Measurements from ENCODE around the gene MIA2.

DNA sequence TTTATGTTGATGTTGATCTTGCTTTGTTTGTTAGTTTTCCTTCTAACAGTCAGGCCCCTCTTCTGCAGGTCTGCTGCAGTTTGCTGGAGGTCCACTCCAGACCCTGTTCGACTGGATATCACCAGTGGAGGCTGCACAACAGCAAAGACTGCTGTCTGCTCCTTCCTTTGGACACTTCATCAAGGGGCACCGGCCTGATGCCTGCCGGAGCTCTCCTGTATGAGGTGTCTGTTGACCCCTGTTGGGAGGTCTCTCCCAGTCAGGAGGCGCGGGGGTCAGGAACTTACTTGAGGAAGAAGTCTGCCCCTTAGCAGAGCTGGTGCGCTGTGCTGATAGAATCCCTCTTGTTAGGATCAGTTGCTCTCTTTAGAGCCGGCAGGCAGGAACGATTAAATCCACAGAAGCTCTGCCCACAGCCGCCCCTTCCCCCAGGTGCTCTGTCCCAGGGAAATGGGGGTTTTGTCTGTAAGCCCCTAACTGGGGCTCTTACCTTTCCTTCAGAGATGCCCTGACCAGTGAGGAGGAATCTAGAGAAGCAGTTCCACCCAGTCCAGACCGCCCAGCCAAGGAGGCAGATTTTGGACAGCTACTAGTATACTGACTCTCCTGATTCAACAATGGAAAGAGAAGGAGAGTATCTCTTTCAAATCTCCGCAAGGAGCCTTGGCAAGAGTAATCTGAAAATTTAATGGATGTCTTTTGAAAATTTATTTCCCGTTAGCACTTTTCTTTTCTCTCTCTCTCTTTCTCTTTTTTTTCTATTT is 25.2 kb downstream of the MIA2 start:
- TF ChIP-seq, protein P1, sequence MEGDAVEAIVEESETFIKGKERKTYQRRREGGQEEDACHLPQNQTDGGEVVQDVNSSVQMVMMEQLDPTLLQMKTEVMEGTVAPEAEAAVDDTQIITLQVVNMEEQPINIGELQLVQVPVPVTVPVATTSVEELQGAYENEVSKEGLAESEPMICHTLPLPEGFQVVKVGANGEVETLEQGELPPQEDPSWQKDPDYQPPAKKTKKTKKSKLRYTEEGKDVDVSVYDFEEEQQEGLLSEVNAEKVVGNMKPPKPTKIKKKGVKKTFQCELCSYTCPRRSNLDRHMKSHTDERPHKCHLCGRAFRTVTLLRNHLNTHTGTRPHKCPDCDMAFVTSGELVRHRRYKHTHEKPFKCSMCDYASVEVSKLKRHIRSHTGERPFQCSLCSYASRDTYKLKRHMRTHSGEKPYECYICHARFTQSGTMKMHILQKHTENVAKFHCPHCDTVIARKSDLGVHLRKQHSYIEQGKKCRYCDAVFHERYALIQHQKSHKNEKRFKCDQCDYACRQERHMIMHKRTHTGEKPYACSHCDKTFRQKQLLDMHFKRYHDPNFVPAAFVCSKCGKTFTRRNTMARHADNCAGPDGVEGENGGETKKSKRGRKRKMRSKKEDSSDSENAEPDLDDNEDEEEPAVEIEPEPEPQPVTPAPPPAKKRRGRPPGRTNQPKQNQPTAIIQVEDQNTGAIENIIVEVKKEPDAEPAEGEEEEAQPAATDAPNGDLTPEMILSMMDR (IDR thresholded peaks at IDR 0.05): no peak
- no peak for TF ChIP-seq ZFX (IDR thresholded peaks at IDR 0.05; ENCODE audit: borderline replicate concordance)

All from 22Rv1 (cell line).